PC-3 (cell line): ENCODE results near the gene STATH.

Source experiments
- CTCF ChIP-seq: fragments of 300-600 bp; sonication (generic); conservative IDR thresholded peaks from 2 replicates; pipeline ENCODE4 v1.5.1; 2017; ENCODE audit warnings: antibody characterized with exemption, low read depth, mild to moderate bottlenecking, low read length
- EZH2 ChIP-seq: fragments of 300-600 bp; sonication (generic); IDR thresholded peaks from one replicate; pipeline ENCODE4 v1.6.1; 2017; ENCODE audit warnings: antibody characterized with exemption, mild to moderate bottlenecking, low read length; ENCODE audit not compliant: unreplicated experiment
- EZH2phosphoT487 ChIP-seq: fragments of 300-600 bp; sonication (generic); IDR thresholded peaks from 2 replicates; pipeline ENCODE4 v1.6.1; 2018; ENCODE audit warnings: mild to moderate bottlenecking, antibody characterized with exemption, low read length, borderline replicate concordance

GRCh38 chr4:69970071-69970470 lies 25.7 kb upstream of the STATH start:
- TF ChIP-seq EZH2, result no peak
- no peak for TF ChIP-seq CTCF
- no peak for TF ChIP-seq EZH2phosphoT487
